ENCODE data around the gene PRRC2B.

DNA sequence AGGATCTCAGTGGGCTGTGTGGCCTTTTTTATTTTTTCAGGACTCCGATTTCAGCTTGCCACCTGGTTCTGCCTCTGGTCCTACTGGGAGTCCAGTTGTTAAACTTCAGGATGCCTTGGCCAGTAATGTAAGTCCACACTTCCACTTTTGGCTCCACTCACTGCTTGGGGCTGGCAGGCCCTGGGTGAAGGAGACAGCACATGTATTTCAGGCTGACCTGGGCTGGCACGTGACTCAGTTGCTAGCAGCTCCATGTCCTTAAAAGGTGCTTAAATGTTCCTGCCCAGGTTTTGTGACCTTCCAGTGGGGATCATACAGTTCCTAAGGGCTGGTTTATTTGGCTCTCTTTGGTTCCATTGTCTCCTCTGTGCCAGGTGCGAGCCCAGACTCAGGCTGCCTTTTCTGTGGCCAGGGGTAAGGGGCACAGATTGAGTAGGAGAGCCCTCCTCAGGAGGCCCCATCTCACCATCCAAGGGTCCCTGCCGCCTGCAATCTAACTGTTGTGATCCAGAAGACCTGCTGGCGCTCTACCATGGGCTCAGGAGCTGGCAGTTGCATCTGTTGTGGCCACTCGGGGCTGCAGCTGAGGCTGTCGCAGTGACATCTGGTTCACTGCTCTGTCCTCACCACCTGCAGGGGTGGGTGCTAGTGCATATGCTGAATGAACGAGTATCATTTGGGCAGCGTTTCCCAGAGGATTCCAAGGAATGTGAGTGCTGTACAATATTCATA, 89.6 kb downstream of the PRRC2B start:
- TF ChIP-seq POLR2A (IDR thresholded peaks at IDR 0.05; ENCODE audit: low read length) (no peak), GATA1 (IDR thresholded peaks at IDR 0.05; ENCODE audit: low read depth, low read length) (no peak)

Measured in erythroblast (primary cell).